Upper lobe of right lung (tissue), 1 donor: Measurements from ENCODE around the gene CD99. TPM values are rescaled to one million over a fixed set of nuclear protein-coding genes. Genes with fewer than 3 reads are reported as not detected.

Experiments used
- ATAC-seq: fragments of 200-7000 bp; cut with Tn5 transposase; one replicate; pipeline ENCODE4 v1.9.1; 2020; ENCODE audit warnings: mild to moderate bottlenecking, moderate library complexity
- DNase-seq: peaks from one replicate; pipeline ENCODE4 v3.0.0-alpha.2; 2020
- H3K27ac ChIP-seq: fragments of 200-600 bp; one replicate; pipeline ENCODE4 v1.8.0; 2022
- H3K27me3 ChIP-seq: fragments of 200-600 bp; one replicate; pipeline ENCODE4 v1.8.0; 2022; ENCODE audit warnings: mild to moderate bottlenecking
- H3K36me3 ChIP-seq: fragments of 200-600 bp; one replicate; pipeline ENCODE4 v1.8.0; 2022
- H3K4me1 ChIP-seq: fragments of 200-600 bp; one replicate; pipeline ENCODE4 v1.8.0; 2022
- H3K4me3 ChIP-seq: fragments of 200-600 bp; one replicate; pipeline ENCODE4 v1.8.0; 2022; ENCODE audit warnings: mild to moderate bottlenecking
- H3K9me3 ChIP-seq: fragments of 200-600 bp; one replicate; pipeline ENCODE4 v1.8.0; 2022
- intact Hi-C: fragments of 100-400 bp; cut with DNase I; formaldehyde crosslinking; loops from one replicate; pipeline ENCODE4 v1.11.0; 2022
- total RNA-seq: library from RNA; stranded (reverse); fragmentation: NEBNext Ultra II Directional; extraction: Animal tissue kit (Norgen Biotek cat#: 25700); gene quantifications from one replicate; pipeline ENCODE4 v1.2.1, GENCODE V29; 2021
- TF ChIP-seq, protein P1 (sequence below): fragments of 200-600 bp; IDR thresholded peaks from one replicate; pipeline ENCODE4 v1.8.0; 2022; ENCODE audit warnings: antibody characterized with exemption
- donor health status: DM: no; HTN: yes; CAD: no; lungs with severe emphysema.

Gene CD99
- total RNA-seq, 1 donor from 2014 or later = 242 TPM

DNA sequence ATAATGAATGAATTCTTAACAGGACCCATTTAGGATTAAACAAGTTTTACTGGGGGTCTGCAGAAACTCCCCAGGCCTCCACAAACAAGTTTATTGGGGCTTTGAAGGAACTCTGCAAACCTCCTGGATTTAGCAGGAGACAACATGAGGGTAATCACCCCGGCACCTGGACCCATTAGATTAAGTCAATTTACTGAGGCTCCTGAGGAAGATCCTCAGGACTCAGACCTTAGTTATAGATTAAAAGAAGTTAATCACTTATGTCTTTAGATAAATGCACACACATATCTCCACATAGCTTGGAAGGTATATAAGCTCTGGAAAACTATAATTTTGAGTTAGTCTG, 90.1 kb downstream of the CD99 start:
- TF ChIP-seq, protein P1, sequence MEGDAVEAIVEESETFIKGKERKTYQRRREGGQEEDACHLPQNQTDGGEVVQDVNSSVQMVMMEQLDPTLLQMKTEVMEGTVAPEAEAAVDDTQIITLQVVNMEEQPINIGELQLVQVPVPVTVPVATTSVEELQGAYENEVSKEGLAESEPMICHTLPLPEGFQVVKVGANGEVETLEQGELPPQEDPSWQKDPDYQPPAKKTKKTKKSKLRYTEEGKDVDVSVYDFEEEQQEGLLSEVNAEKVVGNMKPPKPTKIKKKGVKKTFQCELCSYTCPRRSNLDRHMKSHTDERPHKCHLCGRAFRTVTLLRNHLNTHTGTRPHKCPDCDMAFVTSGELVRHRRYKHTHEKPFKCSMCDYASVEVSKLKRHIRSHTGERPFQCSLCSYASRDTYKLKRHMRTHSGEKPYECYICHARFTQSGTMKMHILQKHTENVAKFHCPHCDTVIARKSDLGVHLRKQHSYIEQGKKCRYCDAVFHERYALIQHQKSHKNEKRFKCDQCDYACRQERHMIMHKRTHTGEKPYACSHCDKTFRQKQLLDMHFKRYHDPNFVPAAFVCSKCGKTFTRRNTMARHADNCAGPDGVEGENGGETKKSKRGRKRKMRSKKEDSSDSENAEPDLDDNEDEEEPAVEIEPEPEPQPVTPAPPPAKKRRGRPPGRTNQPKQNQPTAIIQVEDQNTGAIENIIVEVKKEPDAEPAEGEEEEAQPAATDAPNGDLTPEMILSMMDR = no peak
- Histone ChIP-seq H3K27me3 (no peaks in the 10 kb centered on the region), H3K4me3 (no peak overlapping the region), H3K4me1 (no peaks in the 10 kb centered on the region), H3K9me3 (no peaks in the 10 kb centered on the region), H3K27ac (no peak overlapping the region), H3K36me3 (no peaks in the 10 kb centered on the region)
- ATAC-seq (no peak), DNase-seq (no peak)
- intact Hi-C loops = no loop called here

DNA sequence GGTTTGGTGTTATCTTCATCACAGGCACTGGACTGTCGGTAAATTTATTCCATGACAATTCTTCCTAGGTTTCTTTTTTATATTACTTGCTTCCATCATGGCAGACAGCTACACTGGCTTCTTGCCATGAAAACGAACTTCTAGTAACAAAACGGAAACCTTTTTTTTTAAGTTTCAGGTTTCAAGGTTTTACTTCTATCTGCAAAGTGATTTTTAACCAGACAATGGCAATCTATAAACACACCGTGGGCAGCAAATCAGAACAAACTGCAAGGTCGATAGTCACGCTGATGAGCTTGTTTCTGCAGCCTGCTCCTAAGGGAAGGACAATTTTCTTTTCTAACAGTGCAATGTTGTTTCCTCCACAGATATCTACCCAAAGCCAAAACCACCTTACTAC, 90.6 kb downstream of the CD99 start:
- Histone ChIP-seq H3K36me3 (no peaks in the 10 kb centered on the region), H3K4me3 (no peak overlapping the region), H3K4me1 (no peaks in the 10 kb centered on the region), H3K9me3 (no peaks in the 10 kb centered on the region), H3K27me3 (no peaks in the 10 kb centered on the region), H3K27ac (no peak overlapping the region)
- intact Hi-C loops = no loop called here
- no peak for ATAC-seq
- DNase-seq = no peak
- TF ChIP-seq, protein P1 = no peak

DNA sequence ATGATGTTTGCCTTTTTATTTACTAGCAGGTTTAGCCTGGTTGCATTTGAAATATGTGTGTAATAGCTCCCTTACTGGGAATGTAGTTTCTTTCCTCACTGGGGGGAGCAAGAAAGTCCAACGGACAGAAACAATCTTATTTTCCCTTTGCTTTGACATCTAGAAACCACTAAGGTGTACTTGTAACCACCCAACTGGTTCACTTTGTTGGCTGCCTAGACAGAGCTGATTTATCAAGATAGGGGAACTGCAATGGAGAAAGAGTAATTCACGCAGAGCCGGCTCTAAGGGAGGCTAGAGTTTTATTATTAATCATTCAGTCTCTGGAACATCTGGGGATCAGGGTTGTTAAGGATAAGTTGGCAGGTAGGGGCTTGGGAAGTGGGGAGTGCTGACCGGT, 91.1 kb downstream of the CD99 start:
- Histone ChIP-seq H3K9me3 (no peaks in the 10 kb centered on the region), H3K27ac (no peak overlapping the region), H3K4me3 (no peak overlapping the region), H3K36me3 (no peaks in the 10 kb centered on the region), H3K27me3 (no peaks in the 10 kb centered on the region), H3K4me1 (no peaks in the 10 kb centered on the region)
- DNase-seq (no peak), ATAC-seq (no peak)
- intact Hi-C loops = no loop called here
- TF ChIP-seq, protein P1 = no peak

DNA sequence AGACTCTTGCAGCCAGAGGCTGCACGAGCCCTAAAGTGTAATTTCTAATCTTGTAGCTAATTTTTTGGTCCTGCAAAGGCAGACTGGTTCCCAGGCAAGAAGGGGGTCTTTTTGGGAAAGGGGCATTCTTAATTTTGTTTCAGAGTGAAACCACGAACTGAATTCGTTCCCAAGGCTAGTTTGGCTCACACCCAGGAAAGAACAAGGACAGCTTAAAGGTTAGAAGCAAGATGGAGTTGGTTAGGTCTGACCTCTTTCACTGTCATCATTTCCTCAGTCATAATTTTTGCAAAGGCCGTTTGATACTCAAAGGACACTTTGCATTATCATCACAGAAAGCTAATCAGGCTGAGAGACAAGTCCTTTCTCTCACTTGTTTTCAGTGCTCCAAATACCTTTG, 91.7 kb downstream of the CD99 start:
- Histone ChIP-seq H3K27ac (no peak overlapping the region), H3K9me3 (no peaks in the 10 kb centered on the region), H3K36me3 (no peaks in the 10 kb centered on the region), H3K4me1 (no peaks in the 10 kb centered on the region), H3K27me3 (no peaks in the 10 kb centered on the region), H3K4me3 (no peak overlapping the region)
- DNase-seq (no peak), ATAC-seq (no peak)
- intact Hi-C loops = no loop called here
- TF ChIP-seq, protein P1 = no peak

DNA sequence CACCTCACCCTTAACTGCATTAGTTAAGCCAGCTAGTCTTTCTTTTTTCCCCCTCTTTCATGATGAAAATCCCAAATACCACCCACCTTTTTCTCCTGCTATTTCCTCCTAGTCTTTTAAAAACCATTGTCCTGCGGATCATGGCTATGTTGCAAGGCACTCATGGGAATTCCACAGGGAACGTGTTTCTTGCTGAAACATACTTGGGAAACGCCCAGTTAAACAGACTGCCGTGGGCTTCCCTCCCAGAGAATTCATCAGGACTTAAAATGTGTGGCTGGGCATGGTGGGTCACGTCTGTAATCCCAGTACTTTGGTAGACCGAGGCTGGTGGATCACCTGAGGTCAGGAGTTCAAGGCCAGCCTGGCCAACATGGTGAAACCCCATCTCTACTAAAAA, 92.9 kb downstream of the CD99 start:
- no peak for DNase-seq
- H3K4me3 ChIP-seq = no peak overlapping the region
- H3K9me3 ChIP-seq = no peaks in the 10 kb centered on the region
- intact Hi-C loops = no loop called here
- H3K4me1 ChIP-seq = no peaks in the 10 kb centered on the region
- TF ChIP-seq, protein P1 = no peak
- no peaks in the 10 kb centered on the region for H3K36me3 ChIP-seq
- no peaks in the 10 kb centered on the region for H3K27me3 ChIP-seq
- H3K27ac ChIP-seq = no peak overlapping the region
- no peak for ATAC-seq

DNA sequence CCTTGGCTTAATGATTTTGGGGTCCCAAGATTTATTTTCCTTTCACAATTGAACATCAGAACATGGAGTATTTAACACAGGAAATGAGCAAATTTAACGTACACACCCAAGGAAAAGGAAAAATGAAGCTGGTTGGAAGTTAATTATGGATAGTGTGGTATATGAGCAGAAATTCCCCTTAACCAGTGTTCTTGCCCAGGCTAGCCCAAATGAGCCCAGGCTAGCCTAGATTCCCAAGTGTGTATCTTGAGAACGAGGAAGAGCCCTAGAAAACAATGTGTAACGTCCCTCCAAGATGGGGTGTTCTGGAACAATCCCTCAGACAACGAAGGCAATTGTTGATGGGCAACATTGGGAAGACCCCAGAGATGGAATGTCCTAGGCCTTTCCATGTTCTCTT, 94.4 kb downstream of the CD99 start:
- Histone ChIP-seq H3K4me3 (no peak overlapping the region), H3K27ac (no peak overlapping the region), H3K27me3 (no peaks in the 10 kb centered on the region), H3K4me1 (no peaks in the 10 kb centered on the region), H3K36me3 (no peaks in the 10 kb centered on the region), H3K9me3 (no peaks in the 10 kb centered on the region)
- TF ChIP-seq, protein P1 = no peak
- intact Hi-C loops = no loop called here
- ATAC-seq (no peak), DNase-seq (no peak)
